ENCODE results near the gene KIAA0232. TPM values are rescaled to one million over a fixed set of nuclear protein-coding genes. Genes with fewer than 3 reads are reported as not detected.
"Not testable (repeated sequence)": the region's sequence is repeated elsewhere in the genome, so short reads cannot be mapped to it uniquely, and the experiment has no call there.

Gene KIAA0232
- total and polyA plus RNA-seq, 8 donors: 4.0 to 12.4 (median 8.8) TPM

DNA sequence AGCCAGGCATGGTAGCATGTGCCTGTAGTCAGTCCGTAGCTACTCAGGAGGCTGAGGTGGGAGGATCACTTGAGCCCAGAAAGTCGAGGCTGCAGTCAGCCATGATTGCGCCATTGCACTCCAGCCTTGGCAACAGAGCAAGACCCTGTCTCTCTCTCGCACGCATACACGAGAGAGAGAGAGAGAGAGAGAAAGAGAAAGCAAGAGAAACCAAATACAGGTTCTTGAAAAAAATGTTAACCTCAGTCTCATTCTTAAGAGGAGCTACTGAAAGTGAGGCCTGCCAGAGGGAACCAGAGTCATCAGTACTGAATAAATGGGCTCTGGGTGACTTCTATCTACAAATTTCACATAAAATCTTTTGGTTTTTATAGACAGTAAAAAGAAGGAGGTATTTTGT, 42.9 kb downstream of the KIAA0232 start:
- Histone ChIP-seq H3K4me3 (no peak overlapping the region), H3K36me3 (no peaks in the 10 kb centered on the region), H3K9me3 (no peaks in the 10 kb centered on the region), H3K27me3 (no peaks in the 10 kb centered on the region), H3K27ac (no peak overlapping the region), H3K4me1 (no peaks in the 10 kb centered on the region)
- no peak for ATAC-seq
- TF ChIP-seq, protein P1, sequence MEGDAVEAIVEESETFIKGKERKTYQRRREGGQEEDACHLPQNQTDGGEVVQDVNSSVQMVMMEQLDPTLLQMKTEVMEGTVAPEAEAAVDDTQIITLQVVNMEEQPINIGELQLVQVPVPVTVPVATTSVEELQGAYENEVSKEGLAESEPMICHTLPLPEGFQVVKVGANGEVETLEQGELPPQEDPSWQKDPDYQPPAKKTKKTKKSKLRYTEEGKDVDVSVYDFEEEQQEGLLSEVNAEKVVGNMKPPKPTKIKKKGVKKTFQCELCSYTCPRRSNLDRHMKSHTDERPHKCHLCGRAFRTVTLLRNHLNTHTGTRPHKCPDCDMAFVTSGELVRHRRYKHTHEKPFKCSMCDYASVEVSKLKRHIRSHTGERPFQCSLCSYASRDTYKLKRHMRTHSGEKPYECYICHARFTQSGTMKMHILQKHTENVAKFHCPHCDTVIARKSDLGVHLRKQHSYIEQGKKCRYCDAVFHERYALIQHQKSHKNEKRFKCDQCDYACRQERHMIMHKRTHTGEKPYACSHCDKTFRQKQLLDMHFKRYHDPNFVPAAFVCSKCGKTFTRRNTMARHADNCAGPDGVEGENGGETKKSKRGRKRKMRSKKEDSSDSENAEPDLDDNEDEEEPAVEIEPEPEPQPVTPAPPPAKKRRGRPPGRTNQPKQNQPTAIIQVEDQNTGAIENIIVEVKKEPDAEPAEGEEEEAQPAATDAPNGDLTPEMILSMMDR (IDR thresholded peaks at IDR 0.05): no peak
- no peak for DNase-seq
- intact Hi-C loops (cut with DNase I): no loop called here
- FAIRE-seq: no peak
- WGBS, 2 donors: 91 to 95% methylated on average over 6 of the region's 6 CpGs

DNA sequence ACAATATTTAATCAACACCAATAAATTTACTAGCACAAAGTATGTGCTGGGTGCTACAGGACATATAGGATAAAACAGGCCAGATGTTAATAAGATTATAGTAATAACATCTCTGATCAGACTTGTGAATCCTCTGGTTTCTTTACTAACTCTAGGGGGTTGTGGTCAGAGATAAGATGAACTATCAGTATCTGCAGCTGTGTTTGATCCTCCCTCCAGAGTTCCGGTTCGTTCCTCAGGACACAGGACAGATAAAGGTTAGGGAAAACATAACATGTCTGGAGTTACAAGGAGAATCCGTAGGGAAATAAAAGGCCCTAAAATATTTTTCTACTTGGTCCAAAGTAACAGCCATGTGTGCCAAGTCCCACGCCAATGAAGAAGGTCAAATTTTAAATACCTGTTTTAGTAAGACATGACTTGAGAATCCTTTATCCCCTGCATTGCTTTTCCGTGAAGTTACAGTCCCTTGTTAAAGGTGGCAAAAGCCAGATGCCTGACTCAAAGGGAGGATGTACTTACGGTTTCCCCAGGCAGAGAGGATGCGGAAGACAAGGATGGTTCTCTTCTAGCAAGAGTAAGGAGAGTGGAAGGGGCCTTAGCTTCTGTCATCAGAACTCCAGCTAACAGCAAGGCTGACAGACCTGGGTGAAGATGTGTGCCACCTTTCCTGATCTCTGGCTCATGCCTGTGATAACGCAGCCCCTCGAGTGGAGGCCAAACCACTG, 44.4 kb downstream of the KIAA0232 start:
- no peaks in the 10 kb centered on the region for H3K9me3 ChIP-seq
- H3K4me3 ChIP-seq: no peak overlapping the region
- intact Hi-C loops (cut with DNase I): no loop called here
- no peaks in the 10 kb centered on the region for H3K4me1 ChIP-seq
- FAIRE-seq (no peak), ATAC-seq (no peak), DNase-seq (no peak)
- WGBS, 2 donors: 79 to 81% methylated on average over 9 of the region's 9 CpGs
- H3K27ac ChIP-seq: no peak overlapping the region
- TF ChIP-seq, protein P1 (IDR thresholded peaks at IDR 0.05): no peak
- peaks cover 0 to 3% (median 0%) of the 10 kb centered on the region in 3 donors for H3K36me3 ChIP-seq
- no peaks in the 10 kb centered on the region for H3K27me3 ChIP-seq

DNA sequence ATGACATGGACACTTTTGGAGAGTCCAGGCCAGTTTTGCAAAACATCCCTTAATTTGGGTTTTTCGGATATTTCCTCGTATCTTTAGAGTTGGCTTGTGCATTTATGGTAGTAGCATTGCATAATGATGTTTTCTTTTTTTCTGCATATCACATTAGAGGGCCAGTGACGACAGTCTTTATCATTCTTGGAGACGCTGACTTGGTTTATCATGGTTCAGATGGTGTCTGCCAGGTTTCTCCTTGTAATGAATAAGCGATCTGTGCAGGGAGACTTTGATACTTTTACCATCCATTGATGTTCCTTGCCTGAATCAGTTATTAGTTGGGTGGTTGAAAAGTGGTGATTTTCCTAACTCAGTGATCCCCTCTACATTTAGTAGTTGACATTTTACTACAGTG, 46.6 kb downstream of the KIAA0232 start:
- WGBS, 2 donors: 68 to 73% methylated on average over 5 of the region's 5 CpGs
- DNase-seq (no peak), ATAC-seq (no peak), FAIRE-seq (no peak)
- Histone ChIP-seq H3K4me1 (no peaks in the 10 kb centered on the region), H3K27ac (no peak overlapping the region), H3K36me3 (peaks cover 0 to 9% (median 0%) of the 10 kb centered on the region in 3 donors), H3K27me3 (no peaks in the 10 kb centered on the region), H3K9me3 (no peaks in the 10 kb centered on the region), H3K4me3 (no peak overlapping the region)
- TF ChIP-seq, protein P1 (IDR thresholded peaks at IDR 0.05): no peak
- intact Hi-C loops (cut with DNase I): no loop called here

- Histone ChIP-seq H3K4me1 (peaks cover 0 to 2% (median 2%) of the 10 kb centered on the region in 3 donors), H3K27ac (no peak overlapping the region), H3K4me3 (no peak overlapping the region), H3K36me3 (peaks cover 0 to 9% (median 0%) of the 10 kb centered on the region in 3 donors), H3K27me3 (no peaks in the 10 kb centered on the region), H3K9me3 (no peaks in the 10 kb centered on the region)
- FAIRE-seq: no peak
- TF ChIP-seq, protein P1 (IDR thresholded peaks at IDR 0.05): no peak
- no peak for ATAC-seq
- intact Hi-C loops (cut with DNase I): no loop called here
- DNase-seq: no peak
- 95 to 97% methylated on average over 3 of the region's 3 CpGs for WGBS, 2 donors
These were observed 52.3 kb downstream of the KIAA0232 start for GRCh38 chr4:6834867-6835266.

GRCh38 chr4:6835616-6836015, 53.1 kb downstream of the KIAA0232 start:
- H3K4me3 ChIP-seq; intact Hi-C loops (cut with DNase I); FAIRE-seq; H3K27me3 ChIP-seq; ATAC-seq; H3K36me3 ChIP-seq; DNase-seq; H3K4me1 ChIP-seq; H3K9me3 ChIP-seq; H3K27ac ChIP-seq: not testable (repeated sequence)
- WGBS, 2 donors: 96 to 98% methylated on average over 4 of the region's 4 CpGs

DNA sequence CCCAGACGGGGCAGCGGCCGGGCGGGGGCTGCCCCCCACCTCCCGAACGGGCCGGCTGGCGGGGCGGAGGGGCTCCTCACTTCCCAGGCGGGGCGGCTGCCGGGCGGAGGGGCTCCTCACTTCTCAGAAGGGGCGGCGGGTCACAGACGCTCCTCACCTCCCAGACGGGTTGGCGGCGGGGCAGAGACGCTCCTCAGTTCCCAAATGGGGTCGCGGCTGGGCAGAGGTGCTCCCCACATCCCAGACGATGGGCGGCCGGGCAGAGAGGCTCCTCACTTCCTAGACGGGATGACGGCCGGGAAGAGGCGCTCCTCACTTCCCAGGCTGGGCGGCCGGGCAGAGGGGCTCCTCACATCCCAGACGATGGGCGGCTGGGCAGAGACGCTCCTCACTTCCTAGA, 54.6 kb downstream of the KIAA0232 start:
- intact Hi-C loops (cut with DNase I); H3K4me3 ChIP-seq; H3K27me3 ChIP-seq; FAIRE-seq; H3K36me3 ChIP-seq; H3K27ac ChIP-seq; ATAC-seq; H3K9me3 ChIP-seq: not testable (repeated sequence)
- 96 to 97% methylated on average over 27 to 34 of the region's 34 CpGs for WGBS, 2 donors
- DNase-seq: peak in 1 of 6 donors; percentile 50
- H3K4me1 ChIP-seq: peaks cover 8 to 10% (median 9%) of the 10 kb centered on the region in 3 donors
